ENCODE data around the gene KCNH4.

- TF ChIP-seq, protein P1, sequence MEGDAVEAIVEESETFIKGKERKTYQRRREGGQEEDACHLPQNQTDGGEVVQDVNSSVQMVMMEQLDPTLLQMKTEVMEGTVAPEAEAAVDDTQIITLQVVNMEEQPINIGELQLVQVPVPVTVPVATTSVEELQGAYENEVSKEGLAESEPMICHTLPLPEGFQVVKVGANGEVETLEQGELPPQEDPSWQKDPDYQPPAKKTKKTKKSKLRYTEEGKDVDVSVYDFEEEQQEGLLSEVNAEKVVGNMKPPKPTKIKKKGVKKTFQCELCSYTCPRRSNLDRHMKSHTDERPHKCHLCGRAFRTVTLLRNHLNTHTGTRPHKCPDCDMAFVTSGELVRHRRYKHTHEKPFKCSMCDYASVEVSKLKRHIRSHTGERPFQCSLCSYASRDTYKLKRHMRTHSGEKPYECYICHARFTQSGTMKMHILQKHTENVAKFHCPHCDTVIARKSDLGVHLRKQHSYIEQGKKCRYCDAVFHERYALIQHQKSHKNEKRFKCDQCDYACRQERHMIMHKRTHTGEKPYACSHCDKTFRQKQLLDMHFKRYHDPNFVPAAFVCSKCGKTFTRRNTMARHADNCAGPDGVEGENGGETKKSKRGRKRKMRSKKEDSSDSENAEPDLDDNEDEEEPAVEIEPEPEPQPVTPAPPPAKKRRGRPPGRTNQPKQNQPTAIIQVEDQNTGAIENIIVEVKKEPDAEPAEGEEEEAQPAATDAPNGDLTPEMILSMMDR (IDR thresholded peaks at IDR 0.05): no peak
- no peak for TF ChIP-seq POLR2A (IDR thresholded peaks at IDR 0.05)
These were observed 58.3 kb downstream of the KCNH4 start, which contains the start of gene HSPB9 for GRCh38 chr17:42122371-42123303.

Data from Peyer's patch (tissue), 4 donors.